HG03571 (cell line): ENCODE results near the gene H3-3A.

Source experiments
- ATAC-seq: cut with Tn5 transposase; IDR thresholded peaks from one replicate; pipeline ENCODE4 v1.9.1; 2021; ENCODE audit not compliant: unreplicated experiment

H3-3A gene

GRCh38 chr1:226110249-226111097 lies 48.0 kb downstream of the H3-3A start:
- ATAC-seq, result peak; percentile 78

- no peak for ATAC-seq
These were observed 48.8 kb downstream of the H3-3A start for GRCh38 chr1:226111098-226111882.

- no peak for ATAC-seq
These were observed 49.4 kb downstream of the H3-3A start for GRCh38 chr1:226111883-226112261.

GRCh38 chr1:226112626-226113025 lies 50.1 kb downstream of the H3-3A start:
- ATAC-seq, result no peak

GRCh38 chr1:226116673-226117072 lies 54.2 kb downstream of the H3-3A start:
- ATAC-seq, result no peak

- no peak for ATAC-seq
These were observed 54.8 kb downstream of the H3-3A start for GRCh38 chr1:226117330-226117729.

GRCh38 chr1:226118357-226118756 lies 55.8 kb downstream of the H3-3A start:
- ATAC-seq, result no peak

- ATAC-seq, result no peak
These were observed 56.7 kb downstream of the H3-3A start for GRCh38 chr1:226119169-226119568.

GRCh38 chr1:226120398-226120797 lies 57.9 kb downstream of the H3-3A start:
- ATAC-seq, result no peak

- ATAC-seq, result no peak
These were observed 58.6 kb downstream of the H3-3A start for GRCh38 chr1:226121049-226121586.
